Measurements from ENCODE around the gene OR10A3. TPM values are rescaled to one million over a fixed set of nuclear protein-coding genes. Genes with fewer than 3 reads are reported as not detected.

OR10A3 gene
- total RNA-seq, 1 donor from 2014 or later = not detected

- H3K4me1 ChIP-seq = no peaks in the 10 kb centered on the region
- no peak overlapping the region for H3K4me3 ChIP-seq
- intact Hi-C loops (cut with DNase I) = no loop called here
- H3K27ac ChIP-seq = no peak overlapping the region
- H3K27me3 ChIP-seq = peaks cover 6% of the 10 kb centered on the region
- ATAC-seq (no peak), DNase-seq (no peak)
- TF ChIP-seq, protein P1, sequence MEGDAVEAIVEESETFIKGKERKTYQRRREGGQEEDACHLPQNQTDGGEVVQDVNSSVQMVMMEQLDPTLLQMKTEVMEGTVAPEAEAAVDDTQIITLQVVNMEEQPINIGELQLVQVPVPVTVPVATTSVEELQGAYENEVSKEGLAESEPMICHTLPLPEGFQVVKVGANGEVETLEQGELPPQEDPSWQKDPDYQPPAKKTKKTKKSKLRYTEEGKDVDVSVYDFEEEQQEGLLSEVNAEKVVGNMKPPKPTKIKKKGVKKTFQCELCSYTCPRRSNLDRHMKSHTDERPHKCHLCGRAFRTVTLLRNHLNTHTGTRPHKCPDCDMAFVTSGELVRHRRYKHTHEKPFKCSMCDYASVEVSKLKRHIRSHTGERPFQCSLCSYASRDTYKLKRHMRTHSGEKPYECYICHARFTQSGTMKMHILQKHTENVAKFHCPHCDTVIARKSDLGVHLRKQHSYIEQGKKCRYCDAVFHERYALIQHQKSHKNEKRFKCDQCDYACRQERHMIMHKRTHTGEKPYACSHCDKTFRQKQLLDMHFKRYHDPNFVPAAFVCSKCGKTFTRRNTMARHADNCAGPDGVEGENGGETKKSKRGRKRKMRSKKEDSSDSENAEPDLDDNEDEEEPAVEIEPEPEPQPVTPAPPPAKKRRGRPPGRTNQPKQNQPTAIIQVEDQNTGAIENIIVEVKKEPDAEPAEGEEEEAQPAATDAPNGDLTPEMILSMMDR (IDR thresholded peaks at IDR 0.05) = no peak
- H3K36me3 ChIP-seq = no peaks in the 10 kb centered on the region
- H3K9me3 ChIP-seq = no peaks in the 10 kb centered on the region
Measured at GRCh38 chr11:7964873-7965272, 23.4 kb upstream of the OR10A3 start.

- no peaks in the 10 kb centered on the region for H3K4me1 ChIP-seq
- intact Hi-C loops (cut with DNase I) = no loop called here
- H3K9me3 ChIP-seq = no peaks in the 10 kb centered on the region
- H3K4me3 ChIP-seq = no peak overlapping the region
- DNase-seq = no peak
- no peaks in the 10 kb centered on the region for H3K36me3 ChIP-seq
- TF ChIP-seq, protein P1 (IDR thresholded peaks at IDR 0.05) = no peak
- no peak overlapping the region for H3K27ac ChIP-seq
- peaks cover 6% of the 10 kb centered on the region for H3K27me3 ChIP-seq
- ATAC-seq = no peak
Measured at GRCh38 chr11:7964261-7964660, 22.8 kb upstream of the OR10A3 start.

DNA sequence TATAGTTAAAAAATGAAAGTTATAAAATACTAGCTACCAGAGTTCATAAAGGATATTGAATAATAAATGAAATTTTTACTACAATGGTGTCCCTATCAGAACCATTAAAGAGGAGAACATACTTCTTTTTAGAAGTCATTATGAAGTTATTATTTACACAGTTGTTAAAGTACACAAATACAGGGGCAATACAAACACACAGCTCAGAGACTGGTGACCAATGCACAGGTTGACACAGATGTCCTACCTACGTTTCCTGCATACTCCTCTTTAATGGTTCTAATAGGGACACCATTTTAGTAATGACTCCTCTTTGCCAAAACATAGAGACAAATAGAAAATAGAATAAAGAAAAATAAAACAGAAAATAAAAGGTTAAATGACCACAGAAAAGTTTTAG is 13.7 kb upstream of the OR10A3 start:
- ATAC-seq (no peak), DNase-seq (no peak)
- TF ChIP-seq, protein P1 (IDR thresholded peaks at IDR 0.05) = no peak

DNA sequence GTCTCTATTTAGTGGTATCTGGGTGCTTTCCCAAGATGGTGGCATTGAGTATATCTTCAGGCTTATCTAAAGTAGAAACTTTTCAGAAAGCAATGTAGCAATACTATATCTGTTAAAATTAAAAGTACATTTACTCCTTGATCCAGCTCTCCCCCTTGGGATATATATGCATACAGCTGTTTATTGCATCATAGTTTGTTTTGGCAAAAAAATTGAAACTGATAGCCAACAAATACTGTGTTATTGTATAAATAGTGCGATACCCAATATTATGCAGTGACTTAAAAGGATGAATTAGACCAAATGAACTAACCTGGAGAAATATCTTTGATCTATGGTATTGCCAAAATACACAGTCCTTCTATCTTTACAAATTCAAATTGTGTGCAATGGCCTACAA is 8.4 kb upstream of the OR10A3 start:
- Histone ChIP-seq H3K9me3 (peaks cover under 1% of the 10 kb centered on the region), H3K36me3 (no peaks in the 10 kb centered on the region), H3K27ac (no peak overlapping the region), H3K4me3 (no peak overlapping the region), H3K4me1 (no peaks in the 10 kb centered on the region), H3K27me3 (no peaks in the 10 kb centered on the region)
- DNase-seq (no peak), ATAC-seq (no peak)
- TF ChIP-seq, protein P1 (IDR thresholded peaks at IDR 0.05) = no peak
- intact Hi-C loops (cut with DNase I) = no loop called here

More for the DNA sequence above, 13.7 kb upstream of the OR10A3 start:
- Histone ChIP-seq H3K27me3 (no peaks in the 10 kb centered on the region), H3K36me3 (no peaks in the 10 kb centered on the region), H3K4me3 (no peak overlapping the region), H3K4me1 (no peaks in the 10 kb centered on the region), H3K9me3 (no peaks in the 10 kb centered on the region), H3K27ac (no peak overlapping the region)
- intact Hi-C loops (cut with DNase I) = no loop called here

DNA sequence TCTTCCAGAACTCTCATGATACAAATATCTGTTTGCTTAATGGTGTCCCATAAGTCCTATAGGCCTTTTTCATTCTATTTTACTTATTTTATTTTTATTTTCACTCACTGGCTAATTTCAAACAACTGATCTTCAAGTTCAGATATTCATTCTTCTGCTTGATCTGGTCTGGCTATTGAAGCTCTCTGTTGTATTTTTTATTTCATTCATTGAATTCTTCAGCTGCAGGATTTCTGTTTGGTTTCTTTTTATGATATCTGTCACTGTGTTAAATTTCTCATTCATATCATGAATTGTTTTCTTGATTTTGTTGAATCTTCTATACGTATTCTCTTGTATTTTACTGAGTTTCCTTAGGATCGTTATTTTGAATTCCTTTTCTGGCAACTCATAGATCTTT is 2.6 kb upstream of the OR10A3 start:
- H3K4me1 ChIP-seq = no peaks in the 10 kb centered on the region
- H3K27ac ChIP-seq = no peak overlapping the region
- H3K27me3 ChIP-seq = no peaks in the 10 kb centered on the region
- peaks cover 17% of the 10 kb centered on the region for H3K9me3 ChIP-seq
- TF ChIP-seq, protein P1 (IDR thresholded peaks at IDR 0.05) = no peak
- no peak overlapping the region for H3K4me3 ChIP-seq
- intact Hi-C loops (cut with DNase I) = no loop called here
- no peak for DNase-seq
- H3K36me3 ChIP-seq = no peaks in the 10 kb centered on the region
- ATAC-seq = no peak

- intact Hi-C loops (cut with DNase I) = no loop called here
- DNase-seq (no peak), ATAC-seq (no peak)
- H3K4me3 ChIP-seq = no peak overlapping the region
- H3K27ac ChIP-seq = no peak overlapping the region
- H3K36me3 ChIP-seq = no peaks in the 10 kb centered on the region
- no peaks in the 10 kb centered on the region for H3K27me3 ChIP-seq
- H3K9me3 ChIP-seq = peaks cover 17% of the 10 kb centered on the region
- H3K4me1 ChIP-seq = no peaks in the 10 kb centered on the region
- TF ChIP-seq, protein P1 (IDR thresholded peaks at IDR 0.05) = no peak
Measured at GRCh38 chr11:7941146-7941545, 362 bp downstream of the OR10A3 start.
